ENCODE measurements around the gene VCAN.

GRCh38 chr5:83434946-83435345 lies 36.6 kb upstream of the VCAN start:
- TF ChIP-seq EP300 (IDR thresholded peaks at IDR 0.05) = no peak
- no peak for TF ChIP-seq PHF8 (IDR thresholded peaks at IDR 0.05; ENCODE audit: borderline replicate concordance, low read depth)
- no peak for TF ChIP-seq CTCF (IDR thresholded peaks at IDR 0.05)
- no peak for TF ChIP-seq NR3C1 (IDR thresholded peaks at IDR 0.05)
- TF ChIP-seq POLR2A (IDR thresholded peaks at IDR 0.05; ENCODE audit: low read length) = no peak
- TF ChIP-seq ESRRA (IDR thresholded peaks at IDR 0.05; ENCODE audit: borderline replicate concordance, low read length) = no peak
- no peak for TF ChIP-seq CHD4 (IDR thresholded peaks at IDR 0.05; ENCODE audit: borderline replicate concordance)
